ENCODE measurements around the gene WDFY2. TPM values are rescaled to one million over a fixed set of nuclear protein-coding genes. Genes with fewer than 3 reads are reported as not detected.

Gene WDFY2
- total and polyA plus RNA-seq, 4 donors, result 4.6 to 27.3 (median 10.9) TPM

GRCh38 chr13:51767100-51767499, 182.8 kb downstream of the WDFY2 start:
- WGBS, 2 donors, result 94 to 95% methylated on average over 8 of the region's 8 CpGs
- no peak for TF ChIP-seq CTCF (IDR thresholded peaks at IDR 0.05; ENCODE audit: control extremely low read depth, extremely low read depth)
- Histone ChIP-seq H3K27ac (ENCODE audit: low read depth in 1 of 2, low read length in 1 of 2) (no peak overlapping the region), H3K4me3 (no peak overlapping the region), H3K27me3 (ENCODE audit: control insufficient read depth in 3 of 3, insufficient read depth in 3 of 3, low read length in 2 of 3) (no peaks in the 10 kb centered on the region), H3K4me1 (ENCODE audit: control insufficient read depth in 5 of 5, insufficient read depth in 5 of 5, low read length in 5 of 5) (peaks cover 8 to 25% (median 12%) of the 10 kb centered on the region in 5 donors), H3K9me3 (ENCODE audit: control insufficient read depth in 4 of 4, insufficient read depth in 3 of 4, low read length in 3 of 4) (no peaks in the 10 kb centered on the region), H3K36me3 (ENCODE audit: control insufficient read depth in 4 of 4, insufficient read depth in 4 of 4, low read length in 4 of 4) (peaks cover 0 to 14% (median 3%) of the 10 kb centered on the region in 4 donors), H3K9ac (ENCODE audit: insufficient read depth in 1 of 2, low read length in 2 of 2) (no peak overlapping the region)
- DNase-seq (no peak), ATAC-seq (ENCODE audit: insufficient read depth, low FRiP score) (no peak)

DNA sequence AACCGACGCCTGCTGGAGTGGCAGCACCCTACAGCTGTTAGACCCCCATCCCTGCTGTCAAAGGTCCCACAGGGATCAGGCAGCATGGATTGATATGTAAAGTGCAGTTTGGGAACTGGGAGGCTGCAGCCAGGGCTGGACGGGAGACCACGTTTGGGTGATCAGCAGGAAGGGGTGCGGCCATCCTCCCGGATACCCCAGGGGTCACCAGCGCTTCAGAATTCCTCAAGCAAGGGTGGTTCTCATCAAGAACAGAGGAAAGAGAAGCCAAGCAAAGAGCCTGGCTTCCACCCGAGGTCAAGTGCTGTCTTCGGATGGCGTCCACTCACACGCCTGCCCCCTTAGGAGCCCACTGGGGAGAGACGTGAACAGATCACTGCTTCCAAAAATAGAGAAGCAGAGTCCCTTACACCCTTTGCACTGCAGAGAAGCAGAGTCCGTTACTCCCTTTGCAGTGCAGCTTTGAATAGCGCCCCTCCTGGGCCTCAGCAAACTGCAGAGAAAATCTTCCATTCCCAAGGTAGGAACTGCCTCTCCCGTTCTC, 184.2 kb downstream of the WDFY2 start:
- H3K36me3 ChIP-seq (ENCODE audit: control insufficient read depth in 4 of 4, insufficient read depth in 4 of 4, low read length in 4 of 4), result peaks cover 0 to 14% (median 0%) of the 10 kb centered on the region in 4 donors
- no peak for TF ChIP-seq CTCF (IDR thresholded peaks at IDR 0.05; ENCODE audit: control extremely low read depth, extremely low read depth)
- ATAC-seq (ENCODE audit: insufficient read depth, low FRiP score) (no peak), DNase-seq (no peak)
- H3K4me1 ChIP-seq (ENCODE audit: control insufficient read depth in 5 of 5, insufficient read depth in 5 of 5, low read length in 5 of 5), result peaks cover 8 to 25% (median 12%) of the 10 kb centered on the region in 5 donors
- no peak overlapping the region for H3K4me3 ChIP-seq
- peak overlapping the region in 1 of 2 donors; percentile 10 for H3K27ac ChIP-seq (ENCODE audit: low read depth in 1 of 2, low read length in 1 of 2)
- 81 to 88% methylated on average over 15 of the region's 15 CpGs for WGBS, 2 donors
- no peaks in the 10 kb centered on the region for H3K9me3 ChIP-seq (ENCODE audit: control insufficient read depth in 4 of 4, insufficient read depth in 3 of 4, low read length in 3 of 4)
- H3K9ac ChIP-seq (ENCODE audit: insufficient read depth in 1 of 2, low read length in 2 of 2), result no peak overlapping the region
- no peaks in the 10 kb centered on the region for H3K27me3 ChIP-seq (ENCODE audit: control insufficient read depth in 3 of 3, insufficient read depth in 3 of 3, low read length in 2 of 3)

- Histone ChIP-seq H3K36me3 (ENCODE audit: control insufficient read depth in 4 of 4, insufficient read depth in 4 of 4, low read length in 4 of 4) (peaks cover 0 to 17% (median 0%) of the 10 kb centered on the region in 4 donors), H3K9ac (ENCODE audit: insufficient read depth in 1 of 2, low read length in 2 of 2) (no peak overlapping the region), H3K4me3 (no peak overlapping the region), H3K27me3 (ENCODE audit: control insufficient read depth in 3 of 3, insufficient read depth in 3 of 3, low read length in 2 of 3) (no peaks in the 10 kb centered on the region), H3K9me3 (ENCODE audit: control insufficient read depth in 4 of 4, insufficient read depth in 3 of 4, low read length in 3 of 4) (no peaks in the 10 kb centered on the region), H3K27ac (ENCODE audit: low read depth in 1 of 2, low read length in 1 of 2) (no peak overlapping the region), H3K4me1 (ENCODE audit: control insufficient read depth in 5 of 5, insufficient read depth in 5 of 5, low read length in 5 of 5) (peaks cover 8 to 23% (median 10%) of the 10 kb centered on the region in 5 donors)
- TF ChIP-seq CTCF (IDR thresholded peaks at IDR 0.05; ENCODE audit: control extremely low read depth, extremely low read depth), result no peak
- DNase-seq (no peak), ATAC-seq (ENCODE audit: insufficient read depth, low FRiP score) (no peak)
- WGBS, 2 donors, result 96% methylated on average over 19 of the region's 19 CpGs
These were observed 184.7 kb downstream of the WDFY2 start for GRCh38 chr13:51768976-51769375.

Measured in lung (tissue), 12 donors.